ENCODE measurements around the gene INPP4A.

Gene INPP4A

DNA sequence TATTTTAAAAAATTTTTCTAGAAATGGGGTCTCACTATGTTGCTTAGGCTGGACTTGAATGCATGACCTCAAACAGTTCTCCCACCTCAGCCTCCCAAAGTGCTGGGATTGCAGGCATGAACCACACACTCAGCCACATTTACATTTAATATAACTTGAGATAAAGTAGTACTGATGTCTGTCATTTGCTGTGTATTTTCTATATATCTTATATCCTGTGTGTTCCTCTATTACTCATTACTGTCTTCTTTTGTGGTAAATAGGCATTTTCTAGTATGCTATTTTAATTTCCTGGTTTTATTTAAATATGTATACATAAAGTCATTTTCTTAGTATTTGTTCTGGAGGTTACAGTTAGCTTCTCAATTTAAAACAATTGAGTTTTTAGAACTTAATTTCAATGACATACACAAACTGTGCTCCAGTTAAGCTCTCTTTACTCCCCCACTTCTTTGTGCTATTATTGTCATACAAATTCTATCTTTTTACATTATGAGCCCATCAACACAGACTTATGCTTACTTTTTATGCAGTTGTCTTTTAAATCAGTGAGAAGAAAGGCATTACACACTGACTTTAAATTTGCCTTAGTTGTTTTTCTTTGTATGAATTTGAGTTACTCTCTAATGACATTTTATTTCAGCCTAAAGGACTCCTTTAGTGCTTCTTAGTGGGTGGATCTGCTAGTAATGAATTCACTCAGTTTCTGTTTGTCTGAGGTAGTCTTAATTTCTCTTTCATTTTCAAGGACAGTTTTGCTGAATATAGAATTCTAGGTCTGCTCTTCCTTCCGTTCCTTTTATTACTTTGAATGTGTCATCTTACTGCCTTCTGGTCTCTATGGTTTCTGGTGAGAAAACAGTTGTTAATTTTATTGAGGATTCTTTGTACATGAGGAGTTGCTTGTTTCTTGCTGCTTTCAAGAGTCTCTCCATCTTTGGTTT lies 6.2 kb upstream of the INPP4A start:
- no peak for DNase-seq

DNA sequence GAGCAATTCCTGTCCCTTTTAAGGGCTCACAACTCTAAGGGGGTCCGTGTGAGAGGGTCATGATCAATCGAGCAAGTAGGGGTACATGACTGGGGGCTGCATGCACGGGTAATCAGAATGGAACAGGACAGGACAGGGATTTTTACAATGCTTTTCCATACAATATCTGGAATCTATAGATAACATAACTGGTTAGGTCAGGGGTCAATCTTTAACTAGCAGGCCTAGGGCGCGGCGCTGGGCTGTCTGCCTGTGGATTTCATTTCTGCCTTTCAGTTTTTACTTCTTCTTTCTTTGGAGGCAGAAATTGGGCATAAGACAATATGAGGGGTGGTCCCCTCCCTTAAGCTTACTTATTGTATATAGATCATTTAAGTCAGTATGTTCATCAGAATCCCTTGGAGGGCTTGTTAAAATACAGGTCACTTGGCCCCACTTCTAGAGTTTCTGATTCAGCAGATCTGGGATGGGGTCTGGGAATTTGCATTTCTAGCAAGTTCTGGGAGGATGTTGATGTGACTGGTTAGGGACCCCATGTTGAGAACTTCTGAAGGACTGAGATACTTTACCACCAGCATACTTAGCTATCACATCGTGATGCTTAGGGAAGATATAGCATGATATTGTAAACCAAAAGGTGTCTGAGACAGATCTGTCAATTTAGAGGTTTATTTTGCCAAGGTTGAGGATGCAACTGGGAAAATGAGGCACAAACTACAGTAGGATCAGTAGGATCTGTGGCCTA lies 2.8 kb upstream of the INPP4A start:
- DNase-seq: no peak

DNA sequence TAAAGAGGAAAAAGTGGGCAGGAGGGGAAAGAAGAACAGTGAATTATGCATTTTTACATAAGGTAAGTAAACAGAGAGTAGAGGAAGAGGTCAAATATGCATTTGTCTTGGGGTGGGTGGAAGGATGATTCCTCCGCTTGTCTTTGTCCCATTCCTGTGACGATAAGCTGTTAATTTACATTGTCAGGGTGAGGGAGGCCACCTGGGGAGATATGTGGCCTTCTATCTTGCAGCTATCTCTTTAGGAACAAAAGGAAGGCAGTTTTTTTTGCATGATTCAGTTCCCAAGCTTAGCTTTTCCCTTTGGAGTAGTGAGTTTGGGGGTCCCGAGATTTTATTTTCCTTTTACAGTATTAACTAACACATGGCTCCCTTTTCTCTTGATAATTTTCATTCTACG lies 2.2 kb upstream of the INPP4A start:
- DNase-seq: no peak

DNA sequence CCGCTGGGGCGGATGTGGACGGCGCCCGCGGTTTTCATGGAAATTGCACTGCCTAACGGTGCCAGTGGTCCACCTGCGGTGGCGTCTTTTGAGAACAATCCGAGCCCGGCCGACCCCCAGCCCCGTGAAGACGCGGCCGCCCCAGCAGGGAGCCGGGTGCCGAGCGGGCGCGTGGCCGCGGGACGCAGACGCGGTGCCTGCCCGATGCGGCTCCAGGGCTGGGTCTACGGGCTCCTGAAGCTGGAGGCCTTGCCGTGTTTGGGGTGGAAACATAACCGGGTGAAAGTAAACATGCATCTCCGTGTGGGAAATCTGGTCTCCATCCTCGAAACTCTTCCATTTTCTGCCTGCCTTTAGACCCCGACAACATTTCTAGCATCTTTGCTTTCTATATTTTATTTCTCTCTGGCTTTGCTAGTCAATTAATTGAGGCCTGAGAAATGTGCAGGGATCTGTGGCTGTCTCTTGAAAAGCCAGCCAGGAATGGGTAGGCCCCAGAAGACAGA lies 572 bp downstream of the INPP4A start:
- DNase-seq: no peak

DNA sequence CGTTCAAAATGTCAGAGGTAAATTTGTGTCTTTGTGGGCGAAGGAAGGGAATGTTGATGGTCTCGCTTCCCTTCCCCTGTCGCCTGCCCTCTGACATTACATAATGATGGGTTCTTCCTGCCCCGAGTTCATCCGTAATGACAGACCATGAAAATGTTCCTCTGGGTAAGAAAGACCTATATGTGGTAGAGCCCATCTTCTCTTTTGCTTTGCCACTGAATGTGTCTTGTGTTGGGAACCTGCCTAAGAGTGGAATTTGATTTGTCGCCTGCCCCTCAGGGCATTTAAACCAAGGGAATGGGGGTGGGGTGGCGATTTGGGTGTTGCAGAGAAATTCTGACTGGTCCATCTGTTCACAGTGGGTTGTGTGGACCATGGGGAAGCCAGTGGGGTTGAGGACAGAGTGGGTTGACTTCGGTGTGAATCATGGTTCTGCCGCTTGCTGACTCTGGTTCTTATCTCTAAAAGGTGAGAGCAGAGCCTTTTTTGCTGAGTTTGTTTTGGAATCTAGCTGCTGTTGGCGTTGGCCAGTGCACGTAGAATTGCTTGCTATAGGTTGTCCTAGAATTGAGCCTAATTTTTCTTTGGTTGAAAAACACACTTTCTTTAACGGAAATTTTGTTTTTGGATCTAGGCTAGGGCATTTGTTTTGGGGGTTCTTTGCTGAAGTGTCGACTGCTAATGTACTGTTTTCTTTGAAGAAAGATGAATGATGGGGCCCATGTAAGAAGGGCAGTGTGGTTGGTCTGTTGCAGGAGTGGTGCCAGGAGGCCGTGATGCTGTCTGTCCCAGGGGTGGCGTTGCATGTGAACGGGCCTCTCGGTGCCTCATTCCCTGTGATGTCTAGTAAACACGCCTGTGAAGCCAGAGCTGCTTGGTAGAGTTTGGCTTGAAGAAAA lies 1.3 kb downstream of the INPP4A start:
- no peak for DNase-seq

- no peak for DNase-seq
Measured at GRCh38 chr2:98446850-98447249, 2.2 kb downstream of the INPP4A start.

- DNase-seq: no peak
Measured at GRCh38 chr2:98448441-98449145, 3.9 kb downstream of the INPP4A start.

DNA sequence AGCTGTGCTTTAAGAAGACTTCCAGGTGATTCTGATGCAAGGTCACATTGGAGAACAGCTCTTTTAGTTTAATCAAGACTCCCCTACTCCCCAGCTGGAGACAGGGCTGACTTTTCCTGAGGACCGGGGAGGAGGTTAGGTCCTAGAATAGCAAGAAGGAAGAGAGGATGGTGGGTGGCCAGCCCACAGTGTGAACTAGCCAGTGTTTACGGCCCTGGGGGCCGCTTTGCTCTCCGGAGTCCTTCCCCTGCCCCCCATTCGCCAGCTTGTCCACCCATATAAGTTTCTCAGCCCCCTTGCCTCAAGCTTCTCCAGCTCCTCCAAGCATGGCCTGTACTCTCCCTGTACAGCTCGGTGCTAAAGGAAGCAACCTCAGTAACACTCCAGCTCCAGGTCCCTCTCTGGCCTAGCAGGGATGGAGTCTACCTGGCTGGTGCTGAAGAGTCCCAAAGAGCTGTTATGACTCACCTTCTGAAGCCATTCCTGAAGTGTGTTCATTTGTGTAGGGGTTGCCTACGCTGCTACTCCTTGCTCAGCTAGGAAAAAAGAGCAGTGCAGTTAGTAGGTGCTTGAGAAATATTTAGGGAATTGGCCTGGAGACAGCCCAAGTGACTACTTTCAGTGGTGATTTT lies 7.9 kb downstream of the INPP4A start:
- DNase-seq: no peak

DNA sequence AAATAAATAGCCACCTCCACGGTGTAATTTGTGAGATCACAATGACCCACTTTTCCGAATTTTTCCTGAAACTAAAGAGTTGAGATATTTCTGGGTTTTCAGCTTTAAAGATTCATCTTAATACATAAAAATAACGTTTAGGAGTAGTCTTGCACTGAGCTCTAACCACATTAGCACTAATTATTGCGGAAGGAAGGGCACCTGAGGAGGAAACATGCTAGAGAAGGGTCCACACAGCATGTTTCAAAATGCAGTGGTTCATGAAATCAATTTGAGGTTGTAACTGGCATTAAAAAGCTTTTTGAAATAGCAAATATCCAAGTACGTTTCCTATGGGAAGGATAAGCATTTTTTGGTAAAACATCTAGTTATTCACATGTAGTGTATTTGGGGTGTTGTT lies 8.4 kb downstream of the INPP4A start:
- no peak for DNase-seq

DNA sequence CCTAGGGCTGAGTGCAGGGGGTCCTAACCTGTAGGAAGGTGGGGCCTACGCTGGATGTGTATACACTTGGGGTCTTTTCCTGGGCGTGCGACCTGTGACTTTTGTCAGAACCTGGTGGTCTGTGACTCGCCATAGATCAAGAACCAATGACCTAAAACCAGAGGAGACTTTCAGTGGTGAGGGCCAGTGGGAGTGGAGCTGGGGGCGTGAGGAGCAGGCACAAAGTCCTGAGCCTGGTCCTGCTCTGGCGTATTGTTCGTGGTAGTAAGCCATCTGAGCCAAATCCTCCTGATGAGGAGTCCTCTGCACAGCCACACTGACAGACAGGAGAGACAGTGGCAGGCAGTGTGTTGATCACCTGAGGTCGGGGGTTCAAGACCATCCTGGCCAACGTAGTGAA lies 8.9 kb downstream of the INPP4A start:
- no peak for DNase-seq

GRCh38 chr2:98454073-98454472 lies 9.4 kb downstream of the INPP4A start:
- no peak for DNase-seq

GRCh38 chr2:98454500-98455235 lies 10.0 kb downstream of the INPP4A start:
- DNase-seq: no peak

GRCh38 chr2:98455494-98455976 lies 10.9 kb downstream of the INPP4A start:
- DNase-seq: no peak

DNA sequence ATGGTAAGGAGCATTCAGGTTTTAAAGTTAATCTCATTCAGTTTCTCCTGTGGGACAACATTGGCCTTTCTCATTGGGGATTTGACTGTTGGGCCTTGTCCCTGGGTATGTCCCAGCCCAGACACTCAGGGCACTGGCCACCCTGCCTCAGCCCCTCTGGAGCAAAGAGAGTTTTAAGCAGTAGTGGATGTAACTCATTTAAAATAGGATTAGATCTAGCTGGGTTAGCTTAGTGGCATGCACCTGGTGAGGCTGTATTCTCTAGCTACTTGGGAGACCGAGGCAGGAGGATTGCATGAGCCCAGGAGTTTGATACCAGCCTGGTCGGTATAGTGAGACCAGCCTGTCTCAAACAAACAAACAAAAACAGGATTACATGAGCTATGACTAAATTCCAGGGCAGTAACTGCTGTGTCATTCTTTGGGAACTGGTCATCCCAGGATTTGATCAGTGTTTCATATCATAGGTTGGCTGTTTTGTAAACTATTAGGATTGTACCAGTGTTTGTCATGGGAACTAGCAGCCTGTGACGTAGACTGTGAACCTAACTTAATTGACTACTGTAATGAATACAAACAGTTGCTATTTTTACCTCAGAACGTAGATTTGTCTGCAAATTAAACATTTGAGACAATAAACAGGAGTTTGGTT lies 12.5 kb downstream of the INPP4A start:
- DNase-seq: no peak

DNA sequence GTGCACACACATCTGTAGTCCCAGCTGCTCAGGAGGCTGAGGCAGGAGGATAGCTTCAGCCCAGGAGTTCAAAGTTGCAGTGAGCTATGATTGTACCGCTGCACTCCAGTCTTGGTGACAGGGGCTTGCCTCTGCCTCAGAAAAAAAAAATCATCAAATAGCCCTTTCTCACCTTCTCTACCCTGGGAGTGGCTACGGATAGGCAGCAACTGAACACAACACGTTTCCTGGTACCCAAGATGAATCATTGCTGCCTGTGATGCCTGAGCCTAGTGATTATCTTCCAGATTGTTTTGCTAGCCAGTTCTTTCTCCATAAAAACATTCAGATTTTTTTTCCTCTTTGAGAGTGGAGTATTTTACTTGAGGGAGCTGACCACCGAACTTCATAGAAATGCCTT lies 13.5 kb downstream of the INPP4A start:
- DNase-seq: no peak

DNA sequence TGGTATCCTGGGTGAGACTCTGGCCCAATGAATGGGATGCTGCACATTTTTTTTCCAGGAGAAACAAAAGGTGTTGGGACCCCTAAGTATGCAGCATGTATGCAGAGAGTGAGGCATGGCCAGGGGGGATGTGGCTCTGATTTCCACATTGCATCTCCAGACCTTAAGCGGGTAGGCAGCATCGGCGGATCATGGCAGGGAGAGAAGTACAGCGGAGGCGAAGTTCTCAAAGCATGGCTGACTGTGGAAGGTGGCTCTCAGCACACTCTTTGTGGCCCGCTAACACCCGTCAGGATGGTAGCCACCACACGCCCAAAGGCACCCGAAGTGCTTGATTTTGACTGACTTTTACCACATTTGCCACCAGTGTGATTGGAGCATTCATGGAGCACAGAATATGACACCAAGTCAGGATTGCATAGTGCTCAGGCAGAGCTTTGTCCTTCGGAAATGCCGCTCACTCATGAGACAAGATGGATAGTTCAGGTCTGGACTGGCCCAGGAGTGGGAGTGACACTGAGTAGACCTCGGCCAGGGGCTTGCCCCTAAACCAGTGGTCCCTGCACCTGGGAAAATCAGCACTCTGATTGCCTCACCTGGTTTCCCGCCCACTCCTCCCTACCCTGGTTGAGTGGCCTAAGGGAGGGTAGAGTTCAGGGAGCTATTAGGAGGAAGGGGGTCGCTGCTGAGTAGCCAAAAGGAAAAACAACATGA lies 14.2 kb downstream of the INPP4A start:
- no peak for DNase-seq

DNA sequence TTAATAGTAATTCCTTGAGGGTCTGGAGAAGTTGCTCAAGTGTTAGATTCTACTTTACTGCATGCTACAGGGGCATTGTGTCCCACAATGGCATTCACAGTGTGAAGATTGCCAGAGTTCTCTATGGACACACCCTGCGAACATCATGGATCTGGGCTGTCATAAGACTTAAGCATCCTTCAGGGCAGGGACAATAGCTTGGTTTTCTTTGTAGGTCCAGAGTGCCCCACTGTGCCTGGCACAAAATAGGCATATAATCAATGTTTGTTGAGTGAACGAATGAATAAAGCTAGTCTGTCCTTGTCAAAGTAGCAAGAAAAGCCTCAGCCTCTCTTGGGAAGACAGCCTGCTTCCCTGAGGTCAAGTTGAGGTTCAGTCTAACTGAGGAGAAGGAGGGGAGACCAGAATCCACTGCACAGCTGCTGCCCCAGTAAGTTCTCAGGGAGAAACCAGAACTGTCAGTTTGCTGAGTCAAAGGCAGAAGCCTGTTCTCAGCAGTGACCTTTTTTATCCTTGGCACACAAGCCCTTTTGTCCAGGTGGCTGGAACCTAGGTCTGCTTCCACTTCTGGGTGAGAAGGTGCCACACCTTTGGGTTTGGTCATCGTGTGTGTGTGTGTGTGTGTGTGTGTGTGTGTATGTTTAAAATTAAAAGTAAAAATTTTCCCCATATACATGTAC lies 15.0 kb downstream of the INPP4A start:
- DNase-seq: no peak

GRCh38 chr2:98460573-98461497 lies 16.2 kb downstream of the INPP4A start:
- no peak for DNase-seq

Data from DMS79 treated with DMSO at 0.1 percent for 48 hours (cell line).